Measurements from ENCODE around the gene BMPR1A.
"Not testable (repeated sequence)": the region's sequence is repeated elsewhere in the genome, so short reads cannot be mapped to it uniquely, and the experiment has no call there.

BMPR1A gene

DNA sequence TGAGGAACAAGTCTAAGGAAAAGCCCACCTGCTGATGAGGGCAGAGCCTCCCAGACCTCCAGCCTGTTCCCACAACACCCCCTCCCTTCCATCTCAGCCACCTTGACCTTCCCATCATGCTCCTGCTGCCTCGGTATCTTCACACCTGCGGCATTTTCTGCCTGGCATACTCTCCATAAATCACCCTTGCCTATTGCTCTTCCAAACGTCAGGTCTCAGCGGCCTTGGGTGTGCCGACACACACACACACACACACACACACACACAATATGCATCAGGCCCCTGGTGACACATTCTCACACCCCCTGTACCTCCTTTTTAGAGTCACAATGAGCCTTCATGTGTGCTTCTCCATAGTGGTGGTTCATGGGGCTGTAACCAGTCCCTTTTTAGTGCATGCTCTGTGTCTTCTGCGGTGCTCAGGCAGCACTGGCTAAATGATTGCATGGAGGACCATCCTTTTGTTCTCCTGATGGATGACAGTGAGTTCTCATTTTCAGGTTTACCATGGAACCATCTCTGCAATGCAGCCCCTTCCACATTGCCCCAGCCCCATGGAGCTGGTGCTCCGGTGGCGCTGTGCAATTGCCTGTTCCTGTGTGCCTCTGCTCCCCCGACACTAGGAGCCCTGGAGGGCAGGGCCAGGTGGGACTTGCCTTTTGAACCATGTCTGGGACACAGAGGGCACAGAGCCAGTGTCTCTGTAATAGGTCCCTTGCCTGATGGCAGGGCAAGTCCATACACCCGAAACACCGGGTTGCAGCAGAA, 216.4 kb downstream of the BMPR1A start:
- no peak for DNase-seq

DNA sequence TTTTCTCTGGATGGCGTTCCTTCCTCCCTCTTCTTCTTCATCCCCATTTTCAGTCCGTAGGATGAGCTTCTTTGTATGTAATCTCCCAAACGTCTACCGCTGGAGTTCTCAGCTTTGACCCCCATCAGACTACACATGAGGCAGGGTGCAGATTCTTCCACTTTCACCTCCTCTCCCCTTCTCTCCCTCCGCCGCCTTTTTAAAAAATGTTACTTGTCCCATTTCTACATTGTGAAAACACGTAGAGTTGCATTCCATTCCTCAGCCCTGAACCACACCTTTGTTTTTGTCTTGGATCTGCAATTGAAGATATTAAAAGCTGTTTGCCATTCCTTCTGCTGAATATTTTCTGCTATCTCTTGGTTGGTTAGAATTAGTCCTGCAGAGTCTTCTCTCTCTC, 218.1 kb downstream of the BMPR1A start:
- no peak for DNase-seq

DNA sequence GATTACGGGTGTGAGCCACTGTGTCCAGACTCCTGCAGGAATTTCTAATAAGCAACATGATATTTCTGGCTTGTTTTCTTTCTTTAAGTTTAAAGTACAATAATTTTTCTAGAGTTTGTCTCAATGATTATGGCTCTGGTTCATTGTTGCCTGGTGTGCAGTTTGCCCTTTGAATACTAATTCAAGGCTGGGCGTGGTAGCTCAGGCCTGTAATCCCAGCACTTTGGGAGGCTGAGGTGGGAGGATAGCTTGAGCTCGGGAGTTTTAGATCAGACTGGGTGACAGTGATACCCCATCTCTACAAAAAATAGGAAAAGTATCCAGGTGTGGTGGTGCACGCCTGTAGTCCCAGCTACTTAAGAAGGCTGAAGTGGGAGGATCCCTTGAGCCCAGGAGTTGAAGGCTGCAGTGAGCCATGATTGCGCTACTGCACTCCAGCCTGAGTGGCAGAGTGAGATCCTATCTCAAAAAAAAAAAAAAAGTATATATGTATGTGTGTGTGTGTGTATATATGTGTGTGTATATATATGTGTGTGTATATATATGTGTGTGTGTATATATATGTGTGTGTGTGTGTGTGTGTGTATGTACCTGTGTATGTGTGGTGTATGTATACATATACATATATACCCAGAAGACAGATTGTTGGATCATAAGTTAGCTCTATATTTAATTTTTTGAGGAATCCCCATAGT, 220.1 kb downstream of the BMPR1A start:
- no peak for DNase-seq

DNA sequence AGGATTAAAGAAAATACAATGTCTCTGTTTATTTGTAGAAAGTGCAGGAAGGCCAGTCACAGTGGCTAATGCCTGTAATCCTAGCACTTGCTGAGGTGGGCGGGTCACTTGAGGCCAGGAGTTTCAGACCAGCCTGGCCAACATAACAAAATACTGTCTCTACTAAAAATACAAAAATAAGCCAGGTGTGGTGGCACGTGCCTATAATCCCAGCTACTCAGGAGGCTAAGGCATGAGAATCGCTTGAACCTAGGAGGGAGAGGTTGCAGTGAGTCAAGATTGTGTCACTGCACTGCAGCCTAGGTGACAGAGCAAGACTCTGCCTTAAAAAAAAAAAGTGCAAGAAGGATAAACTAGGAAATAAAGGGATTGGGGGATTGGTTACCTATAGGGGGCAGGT, 222.0 kb downstream of the BMPR1A start:
- DNase-seq = not testable (repeated sequence)

DNA sequence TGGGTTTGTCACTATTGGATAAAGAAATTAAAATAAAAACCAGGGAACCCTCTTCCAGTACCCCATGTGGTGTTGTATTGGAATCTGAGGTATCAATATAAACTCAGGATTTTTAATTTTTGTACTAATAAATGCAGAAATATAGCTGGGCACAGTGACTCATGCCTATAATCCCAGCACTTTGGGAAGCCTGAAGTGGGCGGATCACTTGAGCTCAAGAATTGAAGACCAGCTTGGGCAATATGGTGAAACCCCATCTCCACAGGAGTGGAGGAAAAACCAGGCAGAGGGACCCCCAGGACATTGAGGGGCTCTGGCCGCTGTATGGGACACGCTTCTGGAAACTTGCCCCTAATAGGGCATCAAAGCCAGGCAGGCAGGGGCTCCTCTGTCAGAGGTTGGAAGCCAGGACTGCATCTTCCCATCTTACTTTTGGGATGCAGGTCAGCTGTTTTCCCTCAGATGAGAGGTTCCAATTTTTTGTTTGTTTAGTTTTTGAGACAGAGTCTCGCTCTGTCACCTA, 222.9 kb downstream of the BMPR1A start:
- no peak for DNase-seq

DNA sequence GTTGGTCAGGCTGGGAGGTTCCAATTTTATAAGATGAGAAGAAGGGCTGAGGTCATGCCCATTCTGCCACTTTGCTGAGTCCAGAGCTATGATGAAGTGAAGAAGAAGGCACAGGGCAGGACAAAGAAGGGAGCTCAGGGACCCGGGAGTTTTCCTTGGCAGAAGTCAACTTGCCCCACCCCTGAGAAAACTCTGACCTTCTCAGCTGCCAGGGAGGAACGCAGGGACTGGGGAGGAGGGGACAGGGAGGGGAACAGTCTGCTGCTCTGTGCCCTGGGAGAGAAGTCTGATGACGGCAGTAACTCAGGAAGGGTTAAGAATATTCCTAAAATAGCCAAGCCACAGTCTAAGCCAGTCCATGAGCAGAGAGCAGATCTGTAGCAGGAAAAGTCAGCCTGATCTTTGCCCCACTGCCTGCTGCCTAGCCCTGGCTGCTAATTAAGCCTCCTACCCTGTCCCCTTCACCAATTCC, 223.6 kb downstream of the BMPR1A start:
- no peak for DNase-seq

DNA sequence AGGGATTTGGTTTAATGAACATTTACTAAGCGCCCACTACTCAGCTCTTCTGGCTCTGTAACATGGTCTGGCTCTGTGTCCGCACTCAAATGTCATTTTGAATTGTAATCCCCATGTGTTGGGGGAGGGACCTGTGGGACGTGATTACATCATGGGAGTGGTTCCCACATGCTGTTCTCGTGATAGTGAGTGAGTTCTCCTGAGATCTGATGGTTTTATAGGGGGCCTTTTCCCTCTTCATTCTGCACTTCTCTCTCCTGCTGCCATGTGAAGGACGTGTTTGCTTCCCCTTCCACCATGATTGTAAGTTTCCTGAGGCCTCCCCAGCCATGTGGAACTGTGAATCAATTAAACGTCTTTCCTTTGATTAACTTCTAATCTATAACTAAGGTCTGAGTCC, 224.6 kb downstream of the BMPR1A start:
- not testable (repeated sequence) for DNase-seq

DNA sequence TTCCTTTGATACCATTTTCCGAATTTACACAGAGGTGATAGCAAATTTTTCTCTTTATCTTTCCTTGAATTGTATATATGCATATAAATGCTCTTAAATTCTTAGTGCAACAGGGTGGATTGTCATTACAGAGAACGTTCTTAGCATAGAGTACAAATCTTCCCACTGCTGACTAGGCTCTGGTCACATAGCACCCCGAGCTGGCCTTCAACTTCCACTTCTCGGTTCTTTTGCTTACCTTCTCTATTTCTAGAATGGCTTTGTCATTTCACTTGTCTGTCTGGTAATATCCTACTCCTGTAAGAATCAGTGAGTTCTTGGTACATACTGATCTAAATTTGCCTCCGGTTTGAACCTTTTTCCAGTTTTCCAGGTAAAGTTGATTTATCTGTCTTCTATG, 225.3 kb downstream of the BMPR1A start:
- DNase-seq = no peak

All from CD4-positive, alpha-beta T cell treated with Interleukin-17A for 1 hour (primary cell).